Activated T-cell treated with anti-CD3 and anti-CD28 coated beads, Interleukin-2, amount 50 U/mL, for 1 hour (primary cell): ENCODE data around the gene ALDH16A1.

Source experiments
- DNase-seq: peaks from one replicate; pipeline ENCODE4 v3.0.0-alpha.2; 2020

ALDH16A1 gene

GRCh38 chr19:49453013-49453756 is at the start of gene ALDH16A1:
TSS of gene ALDH16A1 (plus strand) at chr19:49453225. CDS start at chr19:49453332, 107 bp downstream.
- DNase-seq, result peak; percentile 97

GRCh38 chr19:49403404-49404187 is 49.4 kb upstream of the ALDH16A1 start:
- DNase-seq, result no peak

GRCh38 chr19:49407079-49407478 is 45.9 kb upstream of the ALDH16A1 start:
- no peak for DNase-seq

- DNase-seq, result no peak
These were observed 45.5 kb upstream of the ALDH16A1 start for GRCh38 chr19:49407482-49408015.

GRCh38 chr19:49408816-49409440 is 44.1 kb upstream of the ALDH16A1 start:
- no peak for DNase-seq

GRCh38 chr19:49409441-49410029 is 43.5 kb upstream of the ALDH16A1 start:
- no peak for DNase-seq

GRCh38 chr19:49411681-49412326 is 41.2 kb upstream of the ALDH16A1 start:
- DNase-seq, result no peak

GRCh38 chr19:49413348-49413747 is 39.7 kb upstream of the ALDH16A1 start:
- DNase-seq, result no peak

- DNase-seq, result no peak
These were observed 38.8 kb upstream of the ALDH16A1 start for GRCh38 chr19:49414256-49414655.

- no peak for DNase-seq
These were observed 37.8 kb upstream of the ALDH16A1 start for GRCh38 chr19:49415102-49415809.

GRCh38 chr19:49415810-49416200 is 37.2 kb upstream of the ALDH16A1 start:
- no peak for DNase-seq

GRCh38 chr19:49417088-49417487 is 35.9 kb upstream of the ALDH16A1 start:
- DNase-seq, result no peak

- no peak for DNase-seq
These were observed 34.5 kb upstream of the ALDH16A1 start for GRCh38 chr19:49418511-49418910.

GRCh38 chr19:49419173-49419572 is 33.9 kb upstream of the ALDH16A1 start:
- DNase-seq, result no peak

GRCh38 chr19:49420227-49420626 is 32.8 kb upstream of the ALDH16A1 start:
- no peak for DNase-seq

- DNase-seq, result peak; percentile 45
These were observed 31.8 kb upstream of the ALDH16A1 start for GRCh38 chr19:49421039-49421877.

GRCh38 chr19:49421878-49422202 is 31.2 kb upstream of the ALDH16A1 start:
- DNase-seq, result no peak

- DNase-seq, result peak; percentile 58
These were observed 30.5 kb upstream of the ALDH16A1 start for GRCh38 chr19:49422407-49423070.

- DNase-seq, result peak; percentile 42
These were observed 29.7 kb upstream of the ALDH16A1 start, which contains the start of gene PTH2 for GRCh38 chr19:49423071-49423984. TSS of gene PTH2 (minus strand) at chr19:49423441. CDS start at chr19:49423339, 102 bp downstream.
